Fibroblast of skin of right biceps (primary cell): ENCODE measurements around the gene BRD9.
"Not testable (repeated sequence)": the region's sequence is repeated elsewhere in the genome, so short reads cannot be mapped to it uniquely, and the experiment has no call there.

Experiments
- DNase-seq: peaks from one replicate; pipeline ENCODE4 v3.0.0-alpha.2; 2013

Gene BRD9

DNA sequence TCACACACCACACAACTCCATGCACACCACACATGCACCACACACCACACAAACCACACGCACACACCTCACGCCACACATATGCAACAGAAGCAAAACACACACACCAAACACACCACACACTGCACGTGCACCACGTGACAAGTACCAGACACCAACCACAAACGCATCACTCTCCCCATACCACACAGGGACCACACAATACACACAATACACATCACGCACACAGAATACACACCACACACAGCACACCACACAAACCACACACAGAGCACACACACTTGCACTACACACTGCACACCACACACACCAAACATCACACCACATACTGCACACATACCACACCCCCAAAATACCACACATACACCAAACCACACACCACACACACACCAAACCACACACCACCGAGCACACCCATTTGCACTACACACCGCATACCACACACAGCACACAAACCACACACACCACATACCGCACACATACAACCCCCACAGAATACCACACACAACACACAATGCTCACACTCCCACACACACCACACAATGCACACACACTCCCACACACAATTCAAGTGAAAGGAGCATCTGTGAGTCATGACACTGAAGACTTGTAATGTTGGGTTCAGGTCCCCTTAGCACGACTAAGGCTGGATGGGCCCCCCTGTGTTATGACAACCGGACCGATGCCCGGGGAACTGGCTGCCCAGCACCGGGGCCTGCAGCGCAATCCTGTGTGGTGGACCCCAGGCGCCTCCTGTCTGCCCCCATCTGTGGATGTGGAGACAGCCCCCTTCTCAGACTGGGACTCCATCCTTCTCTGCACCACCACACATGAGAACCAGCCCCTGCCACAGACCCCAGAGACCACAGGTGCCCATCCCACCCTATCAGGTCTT, 35.8 kb downstream of the BRD9 start:
- no peak for DNase-seq

DNA sequence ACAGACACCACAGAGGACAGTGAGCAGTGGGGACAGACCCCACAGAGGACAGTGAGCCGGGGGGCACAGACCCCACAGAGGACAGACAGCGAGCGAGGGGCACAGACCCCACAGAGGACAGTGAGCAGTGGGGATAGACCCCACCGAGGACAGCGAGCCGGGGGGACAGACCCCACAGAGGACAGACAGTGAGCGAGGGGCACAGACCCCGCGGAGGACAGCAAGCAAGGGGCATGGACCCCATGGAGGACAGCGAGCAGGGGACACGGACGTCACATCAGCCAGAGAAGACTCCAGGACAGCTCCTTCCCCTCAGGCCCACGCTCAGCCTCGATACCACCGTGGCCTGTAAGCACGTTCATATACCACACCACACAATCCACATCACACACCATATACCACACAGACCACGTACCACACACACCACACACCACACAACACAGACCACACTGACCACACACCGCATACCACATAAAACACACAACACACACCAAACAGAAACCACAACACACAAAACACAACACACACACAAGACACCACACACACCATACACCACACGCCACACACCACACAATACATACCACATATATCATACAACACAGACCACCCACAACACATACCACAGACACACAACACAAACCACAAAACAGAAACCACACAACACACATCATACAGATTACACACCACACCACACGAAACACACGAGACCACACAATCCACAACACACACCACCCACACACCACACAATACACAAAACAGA, 36.6 kb downstream of the BRD9 start:
- no peak for DNase-seq

DNA sequence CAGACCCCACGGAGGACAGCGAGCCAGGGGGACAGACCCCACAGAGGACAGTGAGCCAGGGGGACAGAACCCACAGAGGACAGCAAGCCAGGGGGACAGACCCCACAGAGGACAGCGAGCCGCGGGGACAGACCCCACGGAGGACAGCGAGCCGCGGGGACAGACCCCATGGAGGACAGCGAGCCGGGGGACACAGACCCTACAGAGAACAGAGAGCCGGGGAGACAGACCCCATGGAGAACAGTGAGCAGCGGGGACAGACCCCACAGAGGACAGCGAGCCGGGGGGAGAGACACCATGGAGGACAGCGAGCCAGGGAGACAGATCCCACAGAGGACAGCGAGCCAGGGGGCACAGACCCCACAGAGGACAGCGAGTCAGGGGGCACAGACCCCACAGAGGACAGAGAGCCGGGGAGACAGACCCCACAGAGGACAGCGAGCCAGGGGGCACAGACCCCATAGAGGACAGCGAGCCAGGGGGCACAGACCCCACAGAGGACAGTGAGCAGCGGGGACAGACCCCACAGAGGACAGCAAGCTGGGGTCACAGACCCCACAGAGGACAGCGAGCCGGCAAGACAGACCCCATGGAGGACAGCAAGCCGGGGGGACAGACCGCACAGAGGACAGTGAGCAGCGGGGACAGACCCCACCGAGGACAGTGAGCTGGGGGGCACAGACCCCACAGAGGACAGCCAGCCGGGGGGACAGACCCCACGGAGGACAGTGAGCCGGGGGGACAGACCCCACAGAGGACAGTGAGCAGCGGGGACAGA, 37.4 kb downstream of the BRD9 start:
- no peak for DNase-seq

DNA sequence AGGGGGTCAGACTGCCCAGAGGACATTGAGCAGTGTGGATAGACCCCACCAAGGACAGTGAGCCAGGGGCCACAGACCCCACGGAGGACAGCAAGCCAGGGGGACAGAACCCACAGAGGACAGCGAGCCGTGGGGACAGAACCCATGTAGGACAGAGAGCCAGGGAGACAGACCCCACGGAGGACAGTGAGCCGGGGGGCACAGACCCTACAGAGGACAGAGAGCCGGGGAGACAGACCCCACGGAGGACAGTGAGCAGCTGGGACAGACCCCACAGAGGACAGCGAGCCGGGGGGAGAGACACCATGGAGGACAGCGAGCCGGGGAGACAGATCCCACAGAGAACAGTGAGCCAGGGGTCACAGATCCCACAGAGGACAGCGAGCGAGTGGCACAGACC, 38.4 kb downstream of the BRD9 start:
- DNase-seq, result no peak

DNA sequence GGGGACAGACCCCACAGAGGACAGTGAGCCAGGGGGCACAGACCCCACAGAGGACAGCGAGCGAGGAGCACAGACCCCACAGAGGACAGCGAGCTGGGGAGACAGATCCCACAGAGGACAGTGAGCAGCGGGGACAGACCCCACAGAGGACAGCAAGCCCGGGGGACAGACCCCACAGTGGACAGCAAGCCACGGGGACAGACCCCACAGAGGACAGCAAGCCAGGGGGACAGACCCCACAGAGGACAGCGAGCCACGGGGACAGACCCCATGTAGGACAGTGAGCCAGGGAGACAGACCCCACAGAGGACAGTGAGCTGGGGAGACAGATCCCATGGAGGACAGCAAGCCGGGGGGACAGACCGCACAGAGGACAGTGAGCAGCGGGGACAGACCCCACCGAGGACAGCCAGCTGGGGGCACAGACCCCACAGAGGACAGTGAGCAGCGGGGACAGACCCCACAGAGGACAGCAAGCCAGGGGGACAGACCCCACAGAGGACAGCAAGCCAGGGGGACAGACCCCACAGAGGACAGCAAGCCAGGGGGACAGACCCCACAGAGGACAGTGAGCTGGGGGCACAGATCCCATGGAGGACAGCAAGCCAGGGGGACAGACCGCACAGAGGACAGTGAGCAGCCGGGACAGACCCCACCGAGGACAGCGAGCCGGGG, 39.0 kb downstream of the BRD9 start:
- not testable (repeated sequence) for DNase-seq

DNA sequence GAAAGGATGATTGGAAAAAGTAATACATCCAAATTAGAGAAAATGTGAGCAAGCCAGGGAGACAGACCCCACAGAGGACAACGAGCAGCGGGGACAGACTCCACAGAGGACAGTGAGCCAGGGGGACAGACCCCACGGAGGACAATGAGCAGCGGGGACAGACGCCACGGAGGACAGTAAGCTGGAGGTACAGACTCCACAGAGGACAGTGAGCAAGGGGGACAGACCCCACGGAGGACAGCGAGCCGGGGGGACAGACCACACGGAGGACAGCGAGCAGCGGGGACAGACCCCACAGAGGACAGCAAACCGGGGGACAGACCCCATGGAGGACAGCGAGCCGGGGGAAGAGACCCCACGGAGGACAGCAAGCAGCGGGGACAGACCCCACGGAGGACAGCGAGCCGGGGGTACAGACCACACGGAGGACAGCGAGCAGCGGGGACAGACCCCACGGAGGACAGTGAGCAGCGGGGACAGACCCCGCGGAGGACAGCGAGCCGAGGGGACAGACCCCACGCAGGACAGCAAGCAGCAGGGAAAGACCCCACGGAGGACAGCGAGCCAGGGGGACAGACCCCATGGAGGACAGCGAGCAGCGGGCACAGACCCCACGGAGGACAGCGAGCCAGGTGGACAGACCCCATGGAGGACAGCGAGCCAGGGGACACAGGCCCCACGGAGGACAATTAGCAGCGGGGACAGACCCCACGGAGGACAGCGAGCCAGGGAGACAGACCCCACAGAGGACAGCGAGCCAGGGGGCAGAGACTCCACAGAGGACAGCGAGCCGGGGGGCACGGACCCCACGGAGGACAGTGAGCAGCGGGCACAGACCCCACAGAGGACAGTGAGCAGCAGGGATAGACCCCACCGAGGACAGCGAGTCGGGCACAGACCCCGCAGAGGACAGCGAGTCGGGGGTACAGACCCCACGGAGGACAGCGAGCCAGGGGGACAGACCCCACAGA, 39.9 kb downstream of the BRD9 start:
- no peak for DNase-seq

DNA sequence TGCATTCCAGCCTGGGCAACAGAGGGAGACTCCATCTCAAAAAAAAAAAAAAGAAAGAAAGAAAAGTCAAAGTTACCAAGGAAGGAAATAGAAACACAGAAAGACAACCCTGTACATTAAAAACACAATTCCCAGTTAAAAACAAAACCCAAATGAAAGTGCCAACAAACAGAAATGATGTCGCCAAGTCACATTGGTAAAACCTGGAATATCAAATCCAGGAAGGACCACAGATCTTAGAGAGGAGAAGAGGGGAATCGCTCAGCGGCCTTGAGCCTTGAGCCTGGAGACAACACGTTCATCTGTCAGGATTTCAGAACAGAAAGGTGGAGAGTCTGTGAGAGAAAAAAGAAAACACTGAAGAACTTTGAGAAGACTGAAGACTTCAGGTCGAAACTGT, 40.6 kb downstream of the BRD9 start:
- no peak for DNase-seq

DNA sequence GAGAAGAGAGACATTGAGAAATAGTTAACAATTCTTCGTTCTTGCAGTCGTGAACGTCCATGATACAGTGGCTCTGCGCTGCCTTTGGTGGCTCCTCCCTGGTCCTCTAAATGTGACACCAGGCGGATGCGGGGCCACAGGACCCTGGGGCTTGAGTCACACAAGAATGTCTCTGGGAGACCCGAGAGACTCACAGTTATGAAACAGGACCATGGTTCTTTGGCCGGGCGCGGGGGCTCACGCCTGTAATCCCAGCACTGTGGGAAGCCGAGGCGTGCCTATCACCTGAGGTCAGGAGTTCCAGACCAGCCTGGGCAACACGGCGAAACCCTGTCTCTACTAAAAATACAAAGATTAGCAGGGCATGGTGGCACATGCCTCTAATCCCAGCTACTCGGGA, 41.0 kb downstream of the BRD9 start:
- DNase-seq, result no peak

DNA sequence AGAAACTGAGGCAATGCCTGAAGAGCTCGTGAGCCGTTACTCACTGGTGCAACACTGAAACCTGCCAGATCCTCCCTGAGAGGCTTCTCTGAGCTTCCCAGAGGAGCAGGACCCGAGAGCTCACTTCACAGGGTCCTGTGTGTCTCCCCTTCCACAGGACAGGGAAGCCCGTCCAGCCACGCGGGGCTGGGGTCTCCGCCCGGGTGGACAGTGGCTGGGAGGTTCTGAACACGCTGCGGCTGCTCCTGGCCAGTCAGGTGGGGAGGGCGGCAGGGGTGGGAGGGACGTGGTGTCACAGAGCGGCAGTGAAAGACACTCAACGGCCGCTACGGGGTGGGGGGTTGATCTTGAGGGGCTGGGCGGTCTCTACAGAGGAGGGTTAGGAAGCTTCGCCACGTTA, 41.5 kb downstream of the BRD9 start:
- DNase-seq, result no peak

DNA sequence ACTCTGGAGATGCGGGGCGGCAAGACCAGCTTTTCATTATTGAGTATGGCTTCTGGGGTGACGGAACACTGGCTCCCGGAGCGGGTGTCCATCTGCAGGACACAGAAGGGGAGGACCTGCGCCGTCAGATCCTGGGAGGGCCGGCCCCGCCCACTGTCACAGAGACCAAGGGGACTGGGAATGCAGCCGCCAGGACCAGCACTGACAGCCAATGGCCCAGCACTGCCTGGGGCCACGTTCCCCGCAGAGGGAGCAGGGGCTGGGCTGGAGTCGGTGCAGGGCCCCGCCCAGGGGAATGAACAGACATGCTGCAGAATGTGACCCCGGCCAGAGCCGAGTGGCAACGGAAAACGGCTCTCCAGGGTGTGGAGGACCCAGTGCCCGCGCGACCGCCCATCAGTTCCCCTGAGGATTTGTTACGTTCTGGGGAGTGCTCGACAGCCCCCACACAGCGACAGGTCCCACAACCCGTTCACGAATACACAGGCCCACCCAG, 42.0 kb downstream of the BRD9 start, which contains the start of gene ZDHHC11:
ZDHHC11 (minus strand) TSS at position 476 of the 496 bp plus-strand sequence; CDS start at position 92, 384 bp downstream.
- DNase-seq, result no peak

DNA sequence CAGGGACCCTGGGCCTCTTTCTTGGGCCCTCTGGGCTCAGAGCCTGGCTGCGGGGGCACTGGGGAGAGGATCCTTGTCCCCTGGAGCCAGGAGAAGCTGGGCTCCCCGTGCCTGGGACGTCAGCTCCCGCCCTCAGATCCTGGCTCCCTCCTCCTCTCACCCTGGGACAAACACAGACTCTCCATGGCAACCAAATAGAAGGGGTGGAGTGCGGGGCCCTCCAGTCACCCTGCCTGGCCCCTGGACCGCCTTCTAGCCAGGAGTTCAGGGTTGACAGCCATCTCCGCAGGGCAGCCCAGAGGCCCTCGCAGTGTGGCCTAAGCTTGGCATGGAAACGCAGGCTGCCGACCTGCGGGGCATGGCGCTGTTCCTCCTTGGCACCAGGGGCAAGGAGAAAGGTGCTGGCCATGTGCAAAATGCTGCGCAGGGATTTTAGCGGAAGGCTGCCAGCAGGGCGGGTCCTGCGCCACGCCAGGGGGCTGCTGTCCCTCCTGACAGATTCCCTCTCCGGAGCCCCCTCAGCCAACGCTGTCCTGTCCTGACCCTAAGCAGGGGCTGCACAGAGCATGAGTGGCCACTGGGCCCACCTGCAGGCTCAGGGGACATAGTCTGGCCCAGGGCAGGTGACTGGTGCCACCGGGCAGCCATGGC, 42.8 kb downstream of the BRD9 start:
- no peak for DNase-seq

DNA sequence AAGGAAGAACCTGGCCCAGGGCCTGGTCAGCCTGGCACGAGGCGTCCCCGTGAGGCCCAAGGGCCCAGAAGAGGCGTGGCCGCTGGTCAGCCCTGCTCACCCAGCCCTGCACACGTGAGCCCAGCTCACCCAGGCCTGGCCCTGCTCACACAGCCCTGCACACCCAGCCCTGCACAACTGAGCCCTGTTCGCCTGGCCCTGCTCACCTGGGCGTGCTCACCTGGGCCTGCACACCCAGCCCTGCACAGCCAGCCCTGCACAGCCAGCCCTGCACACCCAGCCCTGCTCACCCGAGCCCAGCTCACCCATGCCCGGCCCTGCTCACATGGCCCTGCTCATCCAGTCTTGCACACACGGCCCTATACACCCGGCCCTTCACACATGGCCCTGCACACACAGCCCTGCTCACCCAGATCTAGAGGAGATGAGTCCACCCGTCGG, 43.9 kb downstream of the BRD9 start:
- DNase-seq, result no peak

DNA sequence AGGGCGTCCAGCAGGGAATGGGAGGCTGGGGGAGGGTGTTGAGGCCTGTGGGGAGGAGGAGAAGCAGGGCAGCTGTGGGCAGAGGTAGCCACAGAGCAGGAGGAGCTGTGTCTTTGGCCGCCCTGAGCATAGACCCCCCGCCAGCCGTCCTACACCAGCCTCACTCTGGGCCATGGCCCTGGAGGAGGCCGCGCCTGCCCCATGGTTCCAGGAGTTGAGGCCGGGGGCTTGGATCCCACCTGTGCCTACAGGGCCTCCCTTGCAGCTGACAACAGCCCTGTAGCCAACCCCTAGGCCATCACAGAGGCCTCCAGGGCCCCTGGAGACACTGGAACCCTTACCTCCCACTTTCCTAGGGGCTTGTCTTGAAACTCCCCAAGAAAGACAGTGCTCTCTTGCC, 44.9 kb downstream of the BRD9 start:
- not testable (repeated sequence) for DNase-seq

DNA sequence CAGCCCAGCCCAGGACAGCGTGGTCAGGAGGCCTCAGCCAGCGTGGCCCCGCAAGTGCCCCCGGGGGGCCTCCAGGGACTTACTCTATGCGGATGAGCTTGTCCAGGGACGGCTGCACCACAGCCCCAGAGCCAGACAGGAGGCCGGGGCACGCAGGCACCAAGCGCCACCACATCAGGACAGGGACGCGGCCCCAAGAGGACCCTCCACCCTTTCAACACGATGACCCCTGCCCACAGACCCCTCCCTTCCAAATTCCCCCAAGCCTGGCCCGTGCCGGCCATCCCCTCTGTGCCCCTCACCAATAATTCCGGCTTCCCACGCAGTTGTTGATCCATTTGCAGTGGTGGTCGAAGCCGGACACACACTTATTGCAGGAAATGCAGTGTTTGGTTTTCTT, 45.4 kb downstream of the BRD9 start:
- DNase-seq, result not testable (repeated sequence)

DNA sequence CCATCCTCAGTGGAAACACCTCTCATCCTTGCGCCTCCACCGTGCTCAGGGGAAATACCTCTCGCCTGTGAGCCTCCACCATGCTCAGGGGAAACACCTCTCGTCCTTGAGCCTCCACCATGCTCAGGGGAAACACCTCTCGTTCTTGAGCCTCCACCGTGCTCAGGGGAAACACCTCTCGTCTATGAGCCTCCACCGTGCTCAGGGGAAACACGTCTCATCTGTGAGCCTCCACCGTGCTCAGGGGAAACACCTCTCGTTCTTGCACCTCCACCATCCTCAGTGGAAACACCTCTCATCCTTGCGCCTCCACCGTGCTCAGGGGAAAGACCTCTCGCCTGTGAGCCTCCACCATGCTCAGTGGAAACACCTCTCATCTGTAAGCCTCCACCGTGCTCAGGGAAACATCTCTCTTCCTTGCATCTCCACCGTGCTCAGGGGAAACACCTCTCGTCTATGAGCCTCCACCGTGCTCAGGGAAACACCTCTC, 46.0 kb downstream of the BRD9 start:
- DNase-seq, result not testable (repeated sequence)

DNA sequence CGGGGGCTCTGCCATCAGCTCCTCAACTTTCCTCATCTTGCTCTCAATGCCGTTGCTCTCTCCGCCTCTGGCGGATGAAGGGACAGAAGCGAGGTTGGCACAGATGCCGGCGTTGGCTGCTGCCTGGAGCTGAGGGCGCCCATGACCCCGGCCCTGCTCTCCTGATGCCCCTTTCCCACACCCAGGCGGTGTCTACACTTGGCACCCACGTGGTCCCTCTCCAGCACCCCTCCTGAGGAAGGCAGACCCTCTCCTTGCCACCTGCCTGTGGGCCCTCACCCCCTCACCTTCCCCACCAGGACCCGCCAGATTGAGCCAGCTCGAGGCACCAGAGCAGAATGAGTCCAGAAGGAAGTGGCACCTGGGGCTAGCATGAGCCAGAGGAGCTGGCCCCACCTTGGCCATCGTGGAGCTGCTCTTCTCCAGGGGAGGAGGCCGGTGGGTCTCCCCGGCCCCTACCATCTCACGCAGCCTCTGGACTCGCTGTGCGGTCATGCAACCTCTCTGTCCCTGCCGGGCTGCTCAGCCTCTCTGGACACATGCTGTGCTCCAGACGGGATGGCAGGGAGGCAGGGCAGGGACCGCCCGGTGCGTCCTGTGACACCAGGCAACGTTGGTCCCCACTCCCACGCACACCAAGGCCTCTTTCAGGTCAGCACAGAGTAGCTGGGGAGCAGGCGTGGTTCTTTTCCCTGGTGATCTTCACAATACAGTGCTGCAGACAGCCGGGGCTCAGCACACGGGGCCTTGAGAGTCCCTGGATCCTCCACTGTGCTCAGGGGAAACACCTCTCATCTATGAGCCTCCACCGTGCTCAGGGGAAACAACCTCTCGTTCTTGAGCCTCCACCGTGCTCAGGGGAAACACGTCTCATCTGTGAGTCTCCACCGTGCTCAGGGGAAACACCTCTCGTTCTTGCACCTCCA, 46.7 kb downstream of the BRD9 start:
- not testable (repeated sequence) for DNase-seq

DNA sequence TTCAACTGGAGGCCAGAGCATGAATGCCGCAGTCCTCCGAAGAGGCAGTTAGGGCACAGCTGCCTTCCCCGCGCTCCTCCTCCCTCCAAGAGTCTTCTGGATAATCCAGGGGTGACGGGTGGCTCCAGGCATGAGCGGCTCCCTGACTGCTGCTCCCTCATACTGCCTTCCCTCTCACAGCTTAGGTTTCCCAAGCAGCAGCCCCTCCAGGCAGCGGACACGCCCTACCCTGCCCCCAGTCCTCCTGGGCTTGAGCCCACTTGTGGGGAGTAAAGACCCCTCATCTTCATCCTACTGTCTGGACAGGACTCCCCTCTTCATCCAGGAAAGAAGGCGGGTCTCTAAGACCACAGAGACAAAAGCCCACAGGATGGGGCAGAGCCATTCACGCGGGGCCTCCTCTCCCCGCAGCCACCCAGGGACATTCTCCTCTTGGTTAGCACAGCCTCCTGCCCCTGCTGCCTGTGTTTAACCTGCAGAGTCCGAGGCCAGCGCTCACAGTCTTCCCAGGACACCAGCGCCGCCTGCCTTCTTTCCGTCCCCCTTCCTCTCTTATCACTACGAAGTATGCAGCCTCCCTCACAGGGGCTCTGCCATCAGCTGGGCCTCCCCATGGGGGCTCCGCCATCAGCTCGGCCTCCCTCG, 47.4 kb downstream of the BRD9 start:
- not testable (repeated sequence) for DNase-seq

DNA sequence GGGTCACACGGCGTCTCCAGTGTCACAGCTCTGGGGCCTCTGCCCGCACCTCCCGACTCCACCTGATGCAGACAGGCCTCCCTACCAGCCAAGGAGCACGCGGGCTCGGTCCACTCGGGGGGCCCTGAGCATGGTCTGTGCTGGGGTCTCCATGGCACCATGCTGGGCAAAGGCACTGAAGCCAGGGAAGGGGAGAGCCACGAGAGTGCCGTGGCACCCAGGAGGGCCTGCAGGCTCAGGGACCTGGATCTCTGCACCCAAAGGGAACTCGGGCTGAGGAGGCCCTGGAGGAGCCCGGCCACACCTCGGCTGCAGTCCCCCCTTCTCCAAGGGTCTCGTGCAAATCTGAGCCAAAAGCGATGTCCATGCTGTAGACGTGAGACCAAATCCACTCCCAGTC, 48.2 kb downstream of the BRD9 start:
- DNase-seq, result not testable (repeated sequence)

DNA sequence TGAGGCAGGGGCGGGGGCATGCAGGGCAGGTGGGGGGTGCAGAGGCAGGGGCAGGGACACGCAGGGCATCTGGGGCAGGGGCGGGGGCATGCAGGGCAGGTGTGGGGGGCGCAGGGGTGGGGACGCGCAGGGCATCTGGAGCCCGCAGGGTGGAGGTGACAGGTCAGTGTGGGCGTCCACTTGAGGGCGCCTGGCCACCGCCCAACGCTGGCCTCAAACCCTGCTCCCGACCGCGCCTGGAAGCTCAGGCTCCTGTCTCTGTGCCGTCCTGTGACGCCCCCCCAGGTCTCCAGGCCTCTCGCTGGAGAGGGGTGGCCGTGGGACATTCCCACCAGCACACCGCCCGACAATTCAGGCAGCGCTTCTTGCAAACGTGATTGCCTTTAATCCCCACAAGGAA, 48.7 kb downstream of the BRD9 start:
- DNase-seq, result not testable (repeated sequence)
